Measurements from ENCODE around the gene PTH1R.

Gene PTH1R

GRCh38 chr3:46946856-46947545, 69.5 kb downstream of the PTH1R start:
- peak; percentile 53 to 57 for DNase-seq (ENCODE audit: low read depth in 2 of 2)

DNA sequence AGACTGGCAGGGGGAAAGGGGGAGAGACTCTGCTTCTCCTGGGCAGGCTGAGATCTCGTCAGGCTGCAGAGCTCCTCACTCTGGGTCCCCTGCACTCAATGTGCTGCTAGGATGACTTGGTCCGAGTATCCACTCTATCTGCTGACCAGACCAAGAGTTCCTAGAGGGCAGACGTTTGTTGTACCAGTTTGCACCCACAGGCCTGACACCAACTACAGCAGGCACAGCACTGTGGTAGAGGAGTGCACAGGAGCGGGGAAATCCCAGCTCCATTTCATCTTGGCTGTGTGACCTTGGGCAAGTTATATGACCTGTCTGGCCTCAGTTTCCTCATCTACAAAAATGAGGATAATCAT, 70.0 kb downstream of the PTH1R start:
- DNase-seq (ENCODE audit: low read depth in 2 of 2) = no peak

- peak; percentile 42 to 61 for DNase-seq (ENCODE audit: low read depth in 2 of 2)
Measured at GRCh38 chr3:46947981-46948791, 70.7 kb downstream of the PTH1R start.

DNA sequence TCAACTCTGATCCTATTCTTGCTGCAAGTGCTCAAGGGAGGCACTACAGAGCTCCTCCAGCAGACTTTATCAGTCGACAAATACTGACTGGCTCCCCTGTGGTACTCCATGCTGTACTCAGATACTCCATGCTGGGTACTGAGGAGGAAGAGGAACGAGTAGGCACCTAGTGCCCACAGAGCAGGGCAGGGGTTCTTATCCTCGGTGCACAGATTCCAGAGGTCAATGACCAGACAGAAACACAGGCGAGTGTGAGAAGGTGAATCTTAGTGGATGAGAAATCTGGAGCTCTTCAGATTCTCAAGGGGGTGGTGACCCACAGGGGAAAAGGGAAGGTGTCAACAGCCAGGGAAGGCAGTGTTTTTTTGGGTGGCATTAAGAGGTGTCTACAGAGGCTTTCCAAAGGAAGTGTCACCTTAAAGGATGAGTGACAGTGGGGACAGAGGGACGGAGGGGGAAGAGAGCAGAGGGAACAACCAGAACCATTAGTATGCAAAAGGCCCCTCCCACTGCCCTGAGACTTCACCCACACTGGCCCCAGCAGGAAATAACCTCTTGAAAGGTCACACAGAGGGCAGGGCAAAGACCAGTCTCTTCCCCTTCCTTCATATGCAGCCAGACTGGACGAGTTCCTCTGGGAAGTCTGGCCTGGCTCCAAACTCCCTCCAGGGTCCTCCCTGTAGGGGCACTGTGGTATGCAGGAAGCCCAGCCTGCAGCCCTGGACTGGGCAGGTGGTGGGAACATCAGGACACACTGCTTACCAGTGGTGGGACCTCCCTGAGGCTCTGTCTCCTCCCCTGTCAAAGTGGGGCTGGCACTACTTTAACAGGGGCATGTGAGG, 71.5 kb downstream of the PTH1R start:
- no peak for DNase-seq (ENCODE audit: low read depth in 2 of 2)

DNA sequence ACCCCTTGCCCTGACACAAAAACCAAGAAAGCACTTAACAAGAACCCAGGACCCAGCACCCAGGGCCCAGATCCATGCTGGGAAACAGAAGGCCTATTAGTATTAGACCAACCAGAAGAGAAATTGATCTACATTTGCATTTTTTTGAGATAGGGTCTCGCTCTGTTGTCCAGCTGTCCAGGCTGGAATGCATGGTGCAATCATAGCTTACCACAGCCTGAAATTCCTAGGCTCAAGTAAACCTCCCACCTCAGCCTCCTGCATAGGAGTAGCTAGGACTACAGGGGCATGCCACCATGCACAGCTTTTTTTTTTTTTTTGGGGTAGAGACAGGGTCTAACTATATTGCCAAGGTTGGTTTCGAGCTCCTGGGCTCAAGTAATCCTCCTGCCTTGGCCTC, 72.7 kb downstream of the PTH1R start:
- no peak for DNase-seq (ENCODE audit: low read depth in 2 of 2)

DNA sequence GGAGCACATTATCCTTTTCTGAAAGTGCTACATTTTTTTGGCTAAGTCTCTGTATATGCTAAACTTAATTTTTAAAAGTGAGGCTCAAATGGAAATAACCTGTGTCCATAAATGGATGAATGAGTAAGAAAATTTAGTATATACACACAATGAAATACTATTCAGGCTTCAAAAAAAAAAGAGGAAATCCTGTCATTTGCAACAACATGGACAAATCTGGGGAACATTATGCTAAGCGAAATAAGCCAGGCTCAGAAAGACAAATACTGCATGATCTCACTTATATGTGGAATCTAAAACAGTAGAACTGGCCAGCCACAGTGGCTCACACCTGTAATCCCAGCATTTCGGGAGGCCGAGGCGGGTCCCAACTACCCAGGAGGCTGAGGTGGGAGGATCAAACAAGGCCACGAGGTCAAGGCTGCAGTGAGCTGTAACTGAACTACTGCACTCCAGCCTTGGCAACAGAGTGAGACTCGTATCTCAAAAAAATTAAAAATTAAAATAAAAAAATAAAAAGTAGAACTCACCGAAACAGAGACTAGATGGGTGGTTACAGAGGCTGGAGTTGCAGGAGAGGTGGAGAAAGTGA, 73.2 kb downstream of the PTH1R start:
- DNase-seq (ENCODE audit: low read depth in 2 of 2) = no peak

GRCh38 chr3:46952813-46953212, 75.3 kb downstream of the PTH1R start:
- no peak for DNase-seq (ENCODE audit: low read depth in 2 of 2)

Measured in stimulated activated CD8-positive, alpha-beta memory T cell treated with anti-CD3 and anti-CD28 coated beads, Interleukin-15, amount 100 ng/mL, for 4 hours (primary cell).